Fibroblast of lung (primary cell): ENCODE measurements around the gene COL2A1. TPM values are rescaled to one million over a fixed set of nuclear protein-coding genes. Genes with fewer than 3 reads are reported as not detected.

Experiments
- DNase-seq, 2 donors: peaks; one replicate each; pipeline versions ENCODE4 v3.0.0 to v3.0.0-alpha.2; 2010; ENCODE audit warnings: low read depth in 2 of 2
- H2AFZ ChIP-seq: 2 replicates; pipeline ENCODE4 v1.5.1; 2012; ENCODE audit warnings: low read length, control low read depth, inconsistent platforms
- H3K27ac ChIP-seq: 2 replicates; pipeline ENCODE4 v1.5.1; 2011; ENCODE audit warnings: low read length, control low read depth; ENCODE audit not compliant: insufficient read depth
- H3K27me3 ChIP-seq: 2 replicates; pipeline ENCODE4 v1.5.1; 2011; ENCODE audit warnings: mild to moderate bottlenecking, low read length; ENCODE audit not compliant: control insufficient read depth, insufficient read depth
- H3K36me3 ChIP-seq: 2 replicates; pipeline ENCODE4 v1.5.1; 2011; ENCODE audit warnings: low read length; ENCODE audit not compliant: control insufficient read depth, insufficient read depth
- H3K4me1 ChIP-seq: 2 replicates; pipeline ENCODE4 v1.5.1; 2011; ENCODE audit warnings: low read length; ENCODE audit not compliant: control insufficient read depth, insufficient read depth; ENCODE audit errors: extremely low read depth
- H3K4me2 ChIP-seq: 2 replicates; pipeline ENCODE4 v1.5.1; 2011; ENCODE audit warnings: low read length, control low read depth; ENCODE audit not compliant: insufficient read depth; ENCODE audit errors: extremely low read depth
- H3K4me3 ChIP-seq, 4 experiments: fragments of 200-600 bp in 1 of 4; sonication (generic) in 1 of 4; replicated peaks in 1 of 4; 2 replicates each; pipeline ENCODE4 v1.5.1; 2011 to 2016; ENCODE audit warnings: low read length in 4 of 4, low read depth in 3 of 4, mild to moderate bottlenecking in 3 of 4, control low read depth in 2 of 4, inconsistent platforms in 1 of 4, mixed read lengths in 1 of 4; ENCODE audit not compliant: insufficient read depth in 1 of 4; ENCODE audit errors: control extremely low read depth in 1 of 4
- H3K79me2 ChIP-seq: 2 replicates; pipeline ENCODE4 v1.5.1; 2012; ENCODE audit warnings: mild to moderate bottlenecking, low read length, inconsistent platforms; ENCODE audit not compliant: control insufficient read depth, insufficient read depth
- H3K9ac ChIP-seq: 2 replicates; pipeline ENCODE4 v1.5.1; 2011; ENCODE audit warnings: mild to moderate bottlenecking, low read length, control low read depth; ENCODE audit not compliant: insufficient read depth
- H3K9me3 ChIP-seq: 2 replicates; pipeline ENCODE4 v1.5.1; 2012; ENCODE audit warnings: low read depth, low read length; ENCODE audit not compliant: control insufficient read depth, insufficient read depth
- H4K20me1 ChIP-seq: 2 replicates; pipeline ENCODE4 v1.5.1; 2011; ENCODE audit warnings: low read length; ENCODE audit not compliant: control insufficient read depth, insufficient read depth; ENCODE audit errors: extremely low read depth
- CTCF ChIP-seq, 2 donors: IDR thresholded peaks in 1 of 2; conservative IDR thresholded peaks in 1 of 2; 1 replicate in 1 of 2; 2 replicates in 1 of 2; pipeline ENCODE4 v1.5.1; 2011 to 2012; ENCODE audit warnings: low read length in 2 of 2, control low read depth in 1 of 2, inconsistent platforms in 1 of 2, low read depth in 1 of 2, mild to moderate bottlenecking in 1 of 2
- EZH2 ChIP-seq: IDR thresholded peaks from 2 replicates; pipeline ENCODE4 v1.5.1; 2012; ENCODE audit warnings: low read length, control low read depth, mild to moderate bottlenecking; ENCODE audit errors: missing control alignments
- polyA plus RNA-seq, 2 donors: library from polyadenylated mRNA; depleted of rRNA in 1 of 2; stranded (reverse) in 1 of 2; unstranded in 1 of 2; fragments of >200 nt; gene quantifications; 2 replicates each; pipeline ENCODE4 v1.2.1, GENCODE V29; 2011 to 2012; ENCODE audit warnings: missing spikeins in 1 of 2
- total RNA-seq: library from RNA; depleted of rRNA; stranded (reverse); fragments of >200 nt; gene quantifications from 2 replicates; pipeline ENCODE4 v1.2.1, GENCODE V29; 2014

The COL2A1 gene
- total and polyA plus RNA-seq, 2 donors (not counting 1 experiment from before 2014, with no cell fraction given): not detected

- Histone ChIP-seq H3K9ac (no peak overlapping the region), H3K27ac (no peak overlapping the region), H3K4me1 (no peaks in the 10 kb centered on the region), H3K9me3 (no peaks in the 10 kb centered on the region), H4K20me1 (peaks cover 1% of the 10 kb centered on the region), H3K79me2 (no peaks in the 10 kb centered on the region), H3K27me3 (peaks cover 54% of the 10 kb centered on the region), H2AFZ (no peak overlapping the region), H3K4me3 (no peak overlapping the region), H3K4me2 (no peak overlapping the region), H3K36me3 (no peaks in the 10 kb centered on the region)
- peak; percentile 79 to 81 for DNase-seq
- TF ChIP-seq CTCF (conservative IDR thresholded peaks at IDR 0.05 in 1 of 2, IDR thresholded peaks at IDR 0.05 in 1 of 2; ENCODE audit: low read depth in 1 of 2, low read length in 2 of 2) (no peak), EZH2 (no peak)
Measured at GRCh38 chr12:47995981-47996401, 8.3 kb downstream of the COL2A1 start.

- H3K9ac ChIP-seq: no peak overlapping the region
- H3K36me3 ChIP-seq: no peaks in the 10 kb centered on the region
- H3K27ac ChIP-seq: no peak overlapping the region
- H3K4me1 ChIP-seq: no peaks in the 10 kb centered on the region
- no peak for DNase-seq
- H4K20me1 ChIP-seq: peaks cover 1% of the 10 kb centered on the region
- H3K4me3 ChIP-seq: no peak overlapping the region
- no peaks in the 10 kb centered on the region for H3K79me2 ChIP-seq
- H2AFZ ChIP-seq: no peak overlapping the region
- H3K4me2 ChIP-seq: no peak overlapping the region
- no peaks in the 10 kb centered on the region for H3K9me3 ChIP-seq
- H3K27me3 ChIP-seq: peaks cover 44% of the 10 kb centered on the region
- TF ChIP-seq EZH2 (no peak), CTCF (conservative IDR thresholded peaks at IDR 0.05 in 1 of 2, IDR thresholded peaks at IDR 0.05 in 1 of 2; ENCODE audit: low read depth in 1 of 2, low read length in 2 of 2) (no peak)
Measured at GRCh38 chr12:47993491-47993890, 10.8 kb downstream of the COL2A1 start.

- H3K36me3 ChIP-seq: no peaks in the 10 kb centered on the region
- peaks cover 1% of the 10 kb centered on the region for H4K20me1 ChIP-seq
- H3K4me3 ChIP-seq: no peak overlapping the region
- no peak for DNase-seq
- no peak for TF ChIP-seq CTCF (conservative IDR thresholded peaks at IDR 0.05 in 1 of 2, IDR thresholded peaks at IDR 0.05 in 1 of 2; ENCODE audit: low read depth in 1 of 2, low read length in 2 of 2)
- no peaks in the 10 kb centered on the region for H3K79me2 ChIP-seq
- H3K4me2 ChIP-seq: no peak overlapping the region
- H2AFZ ChIP-seq: no peak overlapping the region
- peaks cover 41% of the 10 kb centered on the region for H3K27me3 ChIP-seq
- no peaks in the 10 kb centered on the region for H3K4me1 ChIP-seq
- no peaks in the 10 kb centered on the region for H3K9me3 ChIP-seq
- H3K27ac ChIP-seq: no peak overlapping the region
- no peak overlapping the region for H3K9ac ChIP-seq
Measured at GRCh38 chr12:47992776-47993175, 11.5 kb downstream of the COL2A1 start.
